Stimulated activated CD4-positive, alpha-beta T cell treated with anti-CD3 and anti-CD28 coated beads, Interleukin-4, amount 100 ng/mL, for 24 hours (primary cell): ENCODE data around the gene RAD18.
A peak's percentile ranks its signal among the peaks of the same experiment; 100 is the strongest.

ENCODE experiments used
- DNase-seq: peaks from one replicate; pipeline ENCODE4 v3.0.0-alpha.2; 2020

RAD18 gene

DNA sequence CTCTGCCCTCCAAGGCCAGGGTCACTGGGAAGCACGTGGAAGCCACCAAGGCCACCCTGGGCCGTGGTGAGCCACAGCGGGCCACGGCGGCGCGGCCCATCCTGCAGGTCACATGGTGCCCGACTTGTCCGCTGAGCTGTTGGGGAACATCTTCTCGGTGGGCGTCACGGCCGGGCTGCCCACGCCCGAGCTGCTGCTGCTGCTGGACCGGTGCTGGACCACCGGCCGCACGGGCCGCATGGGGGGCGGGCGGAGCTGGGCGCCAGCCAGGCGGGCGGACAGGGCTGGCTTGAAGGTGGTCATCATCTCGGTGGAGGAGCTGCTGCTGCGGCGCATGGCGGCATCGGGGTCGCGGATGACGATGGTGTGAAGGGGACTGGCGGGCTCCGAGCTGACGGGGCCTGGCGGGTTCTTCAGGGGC lies 22.1 kb upstream of the RAD18 start:
- no peak for DNase-seq

DNA sequence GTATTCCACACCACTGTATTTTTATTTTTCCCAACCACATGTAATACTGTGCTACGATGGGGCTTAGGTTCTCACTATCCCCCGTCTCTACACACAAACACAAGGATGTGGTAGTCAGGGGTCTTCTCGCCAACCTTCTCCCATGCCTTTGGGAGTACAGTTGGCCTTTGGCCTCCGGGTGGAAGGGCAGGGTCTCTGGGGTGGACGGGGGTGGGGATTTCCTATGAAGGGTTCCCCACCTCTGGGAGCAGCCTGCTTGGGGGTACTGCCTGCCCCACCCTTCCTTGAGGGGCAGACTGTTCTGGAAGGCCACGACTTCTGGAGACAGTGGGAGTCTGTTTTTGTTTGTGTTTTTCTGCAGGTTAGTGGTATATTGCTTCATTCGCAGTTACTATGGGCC lies 21.3 kb upstream of the RAD18 start:
- DNase-seq: no peak

DNA sequence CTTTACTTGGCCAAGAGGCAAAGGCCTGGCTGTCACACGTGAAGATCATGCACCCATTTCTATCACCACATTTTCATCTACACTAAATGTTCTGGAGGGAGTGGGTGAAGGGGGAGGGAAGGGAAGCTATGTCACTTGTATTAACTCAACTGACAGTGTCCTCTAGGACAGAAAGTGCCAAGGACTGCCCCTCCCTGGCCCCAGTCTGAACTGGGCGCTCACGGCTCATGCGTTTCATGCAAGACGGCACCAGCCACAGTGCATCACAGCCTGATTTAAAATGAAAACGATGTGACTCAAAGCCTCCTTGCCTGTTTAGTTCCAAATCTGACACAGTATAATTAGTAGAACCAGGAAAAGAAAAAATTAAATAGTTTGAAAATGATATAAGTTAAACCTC lies 20.8 kb upstream of the RAD18 start:
- DNase-seq: no peak

DNA sequence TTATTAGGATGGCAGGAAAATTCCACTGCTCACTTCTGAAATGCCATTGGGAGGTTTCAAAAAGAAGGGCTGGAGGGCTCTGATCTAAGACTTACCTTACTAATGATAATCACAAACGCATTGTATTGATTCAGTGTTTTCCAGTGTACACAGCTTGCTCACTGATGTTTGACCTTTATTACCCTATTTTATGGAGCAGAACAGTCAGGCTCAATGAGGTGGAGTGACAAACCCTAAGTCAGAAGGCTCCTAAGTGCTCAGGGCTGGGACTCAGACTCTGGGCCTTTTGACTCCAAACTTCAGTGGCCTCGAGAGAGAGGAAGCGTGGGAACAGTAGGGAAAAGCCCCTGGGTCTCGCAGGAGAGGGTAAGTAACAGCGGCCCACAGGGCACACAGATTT lies 20.3 kb upstream of the RAD18 start:
- DNase-seq: no peak

DNA sequence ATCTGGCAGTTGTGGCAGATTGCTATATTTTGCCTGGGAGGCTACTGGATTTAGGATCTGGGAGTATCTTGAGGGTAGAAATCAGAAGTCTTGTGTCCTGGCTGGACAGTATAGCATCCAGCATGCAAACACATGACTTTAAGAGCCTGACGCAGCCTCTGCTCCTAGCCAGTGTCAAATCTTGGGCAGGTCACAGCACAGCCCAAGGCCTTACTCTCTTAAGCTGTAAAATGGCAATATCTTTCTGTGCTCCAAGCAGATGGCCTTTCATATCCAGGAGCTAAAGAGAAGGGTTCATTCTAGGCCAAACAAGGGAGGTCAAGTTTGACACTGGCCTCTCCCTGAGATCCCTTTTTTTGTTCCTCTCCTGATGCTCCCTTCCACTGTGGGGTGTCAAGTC lies 19.8 kb upstream of the RAD18 start:
- no peak for DNase-seq

DNA sequence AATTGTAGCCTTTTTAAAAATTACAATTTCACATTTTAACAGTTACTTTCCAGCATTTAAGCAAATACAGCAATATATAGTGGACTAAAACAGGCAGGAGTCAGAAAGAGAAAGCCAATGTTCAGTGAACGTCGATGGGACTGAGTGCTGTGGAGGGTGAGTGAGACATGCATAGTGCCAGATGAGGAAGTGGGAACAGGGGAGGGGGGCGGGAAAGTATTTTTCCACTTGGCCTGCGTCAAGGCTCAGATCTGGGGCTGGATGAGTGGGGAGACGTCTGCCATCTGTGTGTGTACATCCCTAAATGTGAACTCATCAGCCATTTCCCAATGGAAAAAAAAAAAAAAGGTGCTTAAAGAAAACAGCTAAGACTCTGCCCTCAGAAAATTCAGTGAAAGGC lies 19.2 kb upstream of the RAD18 start:
- no peak for DNase-seq

DNA sequence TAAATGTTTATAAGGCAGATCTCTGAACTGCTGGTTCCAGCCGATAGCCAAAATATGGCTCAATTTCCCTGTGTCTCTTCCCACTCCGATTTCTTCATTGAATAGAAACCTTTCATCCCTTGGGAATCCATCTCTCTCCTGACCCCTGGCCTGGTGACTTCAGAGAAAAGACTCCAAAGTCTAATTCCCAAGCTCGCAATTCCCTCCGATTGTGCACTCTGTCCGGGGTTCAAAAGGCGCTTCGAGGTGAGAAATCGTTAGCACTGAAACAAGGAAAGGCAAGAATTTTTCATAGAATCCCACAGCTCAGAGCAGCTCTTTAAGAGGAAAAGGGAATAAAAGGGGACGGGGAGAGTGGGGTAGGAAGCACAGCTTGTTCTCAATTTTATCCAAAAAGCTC lies 18.4 kb upstream of the RAD18 start:
- no peak for DNase-seq

DNA sequence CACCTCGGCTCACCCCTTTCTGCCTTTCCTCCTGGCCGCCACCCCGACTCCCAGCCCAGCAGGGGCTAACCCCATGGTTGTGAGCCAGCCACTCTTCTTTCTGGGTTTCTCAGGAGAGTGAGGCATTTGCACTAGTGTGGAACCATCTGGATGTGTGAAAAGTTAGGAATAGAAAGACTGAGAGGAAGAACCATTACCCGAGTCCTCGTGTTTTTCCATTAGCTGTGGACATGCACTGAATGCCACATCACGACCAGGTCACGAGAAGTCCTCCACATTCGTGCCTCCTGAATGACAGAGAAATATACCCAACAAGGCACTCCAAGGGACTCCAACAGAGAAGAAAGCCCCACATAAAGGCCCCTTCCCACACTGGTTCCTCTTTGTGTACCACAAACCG lies 18.0 kb upstream of the RAD18 start:
- no peak for DNase-seq

DNA sequence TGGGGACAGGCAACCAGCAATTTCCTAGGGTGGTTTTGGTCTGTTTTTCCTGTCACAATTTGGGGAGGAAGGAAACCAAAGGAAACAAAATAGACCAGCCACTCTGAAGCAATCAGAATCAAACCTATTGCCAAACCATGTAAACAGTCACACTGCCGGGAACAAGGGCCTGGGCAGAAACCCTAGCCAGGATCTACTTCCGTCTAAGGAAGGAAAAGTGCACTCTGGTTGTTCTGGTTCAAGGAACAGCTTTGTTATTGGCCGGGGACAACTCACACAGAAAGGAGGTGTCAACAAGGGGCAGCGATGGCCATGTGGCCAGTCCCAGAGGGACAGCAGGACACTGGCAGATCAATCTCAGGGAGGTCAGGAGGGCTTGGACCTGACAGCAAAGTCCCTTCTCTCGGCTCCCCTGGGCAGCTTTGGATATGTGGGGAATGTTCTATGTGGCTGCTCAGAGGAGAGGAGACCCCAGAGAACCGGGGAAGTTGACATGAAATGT lies 17.5 kb upstream of the RAD18 start:
- DNase-seq: no peak

DNA sequence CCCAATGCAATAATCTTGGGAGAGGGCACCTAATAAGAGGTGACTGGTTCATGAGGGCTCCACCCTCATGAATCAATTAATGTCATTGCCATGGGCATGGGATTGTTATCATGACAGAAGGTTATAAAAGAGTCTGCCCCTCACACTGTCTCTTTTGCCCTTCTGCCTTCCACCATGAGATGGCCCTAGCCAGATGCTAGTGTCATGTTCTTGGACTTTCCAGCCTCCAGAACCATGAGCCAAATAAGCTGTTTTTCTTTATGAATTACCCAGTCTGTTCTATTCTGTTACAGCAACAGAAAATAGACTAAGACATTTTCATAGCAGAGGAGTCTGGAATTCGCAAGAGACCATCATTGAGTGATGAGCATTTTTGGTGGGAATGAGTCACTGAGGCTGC lies 16.0 kb upstream of the RAD18 start:
- no peak for DNase-seq

DNA sequence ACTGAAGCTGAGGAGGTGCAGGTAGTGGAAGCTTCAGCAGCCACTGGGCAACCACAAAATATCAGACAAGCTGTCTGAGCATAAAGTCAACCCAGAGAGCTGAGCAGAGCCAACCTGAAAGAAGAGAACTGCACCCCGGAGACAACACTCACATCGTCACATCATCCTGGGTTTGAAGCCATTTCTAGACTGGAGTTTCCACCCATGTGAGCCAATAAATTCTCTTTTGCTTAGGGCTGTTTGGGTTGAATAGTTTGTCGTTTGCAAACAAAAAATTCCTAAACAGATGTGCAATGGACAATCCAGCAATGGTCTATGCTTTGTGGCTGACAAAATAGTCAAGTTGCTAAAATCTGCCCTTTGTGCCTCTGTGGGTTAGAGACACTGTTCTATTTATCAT lies 15.3 kb upstream of the RAD18 start:
- no peak for DNase-seq

DNA sequence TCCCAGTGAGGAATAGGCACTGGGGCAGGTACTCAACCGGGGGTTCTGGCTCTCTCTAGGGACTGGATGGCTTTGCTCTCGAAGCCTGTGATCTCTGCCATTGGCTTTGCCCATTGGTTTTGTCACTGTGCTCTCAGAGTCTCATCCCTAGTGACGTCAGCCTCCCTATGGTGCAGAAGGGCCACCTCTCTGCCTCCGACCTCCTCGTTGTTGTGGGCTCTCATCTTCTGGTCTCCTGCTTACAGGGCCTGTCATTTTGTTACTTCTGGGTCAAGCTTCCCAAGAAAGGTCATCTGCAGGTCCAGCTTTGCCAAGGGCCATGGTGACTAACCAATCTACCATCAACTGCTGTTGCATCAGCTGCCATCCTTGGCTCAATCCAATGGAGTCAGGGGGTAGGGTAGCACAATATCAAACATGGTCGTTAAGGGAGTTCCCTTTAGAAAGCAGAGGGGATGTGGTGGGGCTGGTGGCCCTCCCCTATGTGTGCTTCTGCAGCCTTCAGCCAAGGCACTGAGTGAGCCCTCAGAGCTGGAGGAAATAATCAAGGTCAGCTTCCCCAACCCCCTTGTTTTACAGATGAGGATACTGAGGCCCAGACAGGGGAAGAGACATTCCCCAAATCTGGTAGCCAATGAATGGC lies 13.4 kb upstream of the RAD18 start:
- no peak for DNase-seq

DNA sequence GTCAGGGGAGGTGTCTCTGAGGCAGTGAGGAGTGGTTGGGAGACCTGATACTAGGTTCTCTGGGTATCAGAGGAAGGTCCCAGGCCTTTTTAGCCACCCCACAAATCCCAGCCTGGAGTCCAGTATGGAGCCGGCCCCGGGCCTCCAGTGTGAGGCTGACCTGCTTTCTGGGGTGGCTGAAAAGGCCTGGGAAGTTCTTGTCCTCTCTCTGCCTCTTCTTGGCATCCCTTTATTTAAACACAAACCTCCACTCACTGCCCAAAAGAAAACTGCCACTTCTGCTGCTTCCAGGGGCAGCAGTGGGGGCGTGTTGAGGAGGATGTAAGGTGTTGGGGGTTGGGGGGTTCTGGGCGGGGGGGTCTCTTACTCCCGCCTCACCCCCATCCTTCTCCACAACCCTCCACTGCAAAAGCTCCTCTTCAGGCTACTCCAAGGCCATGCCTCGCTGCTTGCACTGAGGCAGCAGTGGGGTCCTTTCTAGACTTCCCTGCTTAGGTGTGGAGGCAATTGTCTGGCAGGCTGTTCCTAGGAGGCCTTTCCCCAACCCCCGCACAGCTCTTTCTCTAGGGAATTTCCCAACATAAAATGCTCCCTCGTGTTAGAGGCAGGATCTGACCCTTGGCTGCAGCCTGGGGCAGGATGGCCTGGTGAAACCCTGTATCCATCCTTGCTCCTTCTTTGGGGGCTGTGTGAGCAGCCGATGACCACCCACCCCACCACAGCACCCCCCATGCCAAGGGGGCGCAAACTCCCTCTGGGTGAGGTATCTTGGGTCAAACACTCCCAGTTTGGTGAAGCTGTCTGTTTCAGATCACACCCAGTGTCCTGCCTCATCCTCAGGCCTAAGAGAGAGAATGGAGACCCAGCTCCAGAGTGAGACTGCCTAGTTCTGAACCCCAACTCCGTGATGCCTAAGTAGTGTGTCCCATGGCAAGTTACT lies 12.1 kb upstream of the RAD18 start:
- DNase-seq: no peak

DNA sequence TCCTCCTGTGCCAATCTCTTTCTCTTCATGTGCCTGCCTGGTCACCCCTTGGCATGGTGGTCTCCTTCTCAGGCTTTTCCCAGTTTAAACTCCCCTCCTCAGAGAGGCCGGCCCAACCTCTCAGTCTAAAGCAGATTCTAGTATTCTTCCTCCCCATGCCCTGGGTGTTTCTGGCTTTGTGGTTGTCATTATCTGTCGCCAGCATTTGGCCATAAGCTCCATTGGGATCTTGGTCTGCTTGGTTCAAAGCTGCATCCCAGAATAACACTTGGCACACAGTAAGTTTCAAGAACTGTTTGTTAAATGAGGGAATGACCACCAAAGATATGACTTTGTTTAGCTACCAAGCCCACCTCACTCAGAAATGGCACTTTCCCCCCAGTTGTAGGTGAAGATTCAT lies 11.2 kb upstream of the RAD18 start:
- DNase-seq: no peak

DNA sequence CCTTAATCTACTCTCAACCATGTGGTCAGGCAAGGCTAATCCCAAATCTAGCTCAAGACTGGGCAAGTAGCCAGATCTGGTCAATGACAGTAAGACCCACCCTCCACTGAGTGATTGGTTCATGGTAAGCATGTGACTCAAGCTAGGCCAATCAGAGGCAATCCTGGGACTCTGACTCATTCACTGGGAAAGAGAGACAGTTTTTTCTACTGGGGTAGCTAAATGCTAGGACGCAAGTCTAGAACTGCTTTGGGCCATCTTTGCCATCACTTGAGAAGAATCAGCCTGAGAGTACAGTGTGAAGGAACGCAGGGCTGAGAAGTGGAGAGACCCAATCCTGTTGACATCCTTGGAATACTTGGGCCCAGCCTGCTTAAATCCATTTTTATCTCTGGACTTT lies 9.4 kb upstream of the RAD18 start:
- DNase-seq: no peak

DNA sequence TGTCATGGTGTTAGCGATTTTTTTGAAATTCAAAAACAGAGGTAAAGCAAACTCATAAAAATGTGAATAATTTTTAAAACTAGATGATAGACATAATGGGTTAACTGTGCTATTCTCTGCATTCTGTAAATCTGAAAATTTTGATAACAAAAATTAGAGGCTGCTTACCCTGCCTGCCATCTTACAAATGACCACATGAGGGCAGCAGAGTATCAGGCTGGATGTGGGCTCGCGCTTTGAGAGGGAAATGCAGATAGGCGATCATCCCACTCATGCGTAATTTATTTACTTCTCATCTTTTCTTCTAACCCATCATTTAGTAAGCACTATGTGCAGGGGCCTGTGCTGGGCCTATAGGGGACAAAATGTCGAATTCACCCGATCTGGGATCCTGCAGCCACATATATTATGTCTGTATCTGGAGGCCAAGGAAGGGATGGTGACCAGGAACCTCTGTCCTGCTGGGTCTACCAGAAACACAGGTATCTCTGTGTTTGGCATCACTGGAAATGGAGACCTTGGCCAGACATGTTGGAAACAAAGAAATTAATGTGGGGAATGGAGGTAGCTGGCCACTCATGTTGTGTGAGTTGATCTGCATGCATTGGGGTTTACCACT lies 7.8 kb upstream of the RAD18 start:
- DNase-seq: peak; percentile 79

DNA sequence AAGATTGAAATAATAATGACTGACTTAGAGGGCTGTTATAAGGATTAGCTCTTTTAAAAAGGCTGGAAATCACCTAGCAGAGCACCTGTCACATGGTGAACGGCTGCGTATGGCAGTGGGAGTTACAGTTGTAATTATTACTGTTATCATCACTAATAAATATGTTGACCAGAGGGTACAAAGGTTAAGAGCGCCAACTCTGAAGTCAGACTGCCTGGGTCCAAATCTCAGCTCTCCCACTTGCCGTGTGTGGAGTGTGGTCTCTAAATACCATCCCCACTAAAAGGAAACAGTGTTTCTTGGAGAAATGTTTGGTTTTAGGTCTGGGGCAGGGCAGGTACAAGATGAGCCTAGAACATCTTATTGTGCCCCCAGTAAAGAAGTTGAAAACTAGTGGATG lies 6.0 kb upstream of the RAD18 start:
- DNase-seq: no peak

DNA sequence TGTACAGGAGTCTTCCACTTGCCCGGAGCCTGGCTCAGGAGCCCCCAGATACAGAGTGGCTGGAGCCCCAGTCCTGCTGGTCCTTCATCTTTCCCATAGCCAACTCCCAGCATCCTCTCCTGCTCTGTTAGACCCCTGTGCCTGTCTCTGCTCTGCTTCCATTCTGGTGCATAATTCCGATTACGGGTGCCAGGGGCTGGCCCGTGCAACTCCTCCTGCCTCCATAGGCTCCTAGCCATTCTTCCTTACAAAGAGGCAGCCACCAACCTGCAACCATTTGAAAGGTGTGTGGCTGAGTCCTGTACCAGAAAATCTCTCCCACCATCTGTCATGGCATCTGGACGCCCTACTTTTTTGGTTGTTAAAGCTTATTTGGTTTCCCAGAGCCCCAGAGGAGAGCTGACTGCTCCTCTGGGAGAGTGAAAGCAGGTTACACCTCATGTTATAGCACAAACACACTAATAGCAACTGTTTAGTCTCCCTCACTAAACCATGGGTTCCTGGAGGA lies 5.2 kb upstream of the RAD18 start:
- DNase-seq: no peak

DNA sequence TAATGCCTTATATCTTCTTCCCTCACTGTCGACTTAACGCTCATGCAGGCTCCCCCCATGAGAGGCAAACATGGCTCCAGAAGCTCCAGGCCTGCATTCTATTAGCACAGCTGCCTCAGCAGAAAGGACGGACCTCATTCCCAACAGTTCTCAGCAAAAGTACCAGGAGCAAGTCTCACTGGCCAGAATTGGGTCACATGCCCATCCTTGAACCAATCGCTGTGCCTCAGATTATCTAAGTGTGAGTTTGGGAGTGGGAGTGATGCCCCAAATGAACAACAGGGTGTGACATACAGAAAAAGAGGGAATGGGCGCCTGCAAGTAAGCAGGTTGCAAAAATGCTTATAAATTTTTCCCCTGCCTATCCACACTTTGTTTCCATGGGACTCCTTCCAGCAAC lies 4.3 kb upstream of the RAD18 start:
- no peak for DNase-seq

DNA sequence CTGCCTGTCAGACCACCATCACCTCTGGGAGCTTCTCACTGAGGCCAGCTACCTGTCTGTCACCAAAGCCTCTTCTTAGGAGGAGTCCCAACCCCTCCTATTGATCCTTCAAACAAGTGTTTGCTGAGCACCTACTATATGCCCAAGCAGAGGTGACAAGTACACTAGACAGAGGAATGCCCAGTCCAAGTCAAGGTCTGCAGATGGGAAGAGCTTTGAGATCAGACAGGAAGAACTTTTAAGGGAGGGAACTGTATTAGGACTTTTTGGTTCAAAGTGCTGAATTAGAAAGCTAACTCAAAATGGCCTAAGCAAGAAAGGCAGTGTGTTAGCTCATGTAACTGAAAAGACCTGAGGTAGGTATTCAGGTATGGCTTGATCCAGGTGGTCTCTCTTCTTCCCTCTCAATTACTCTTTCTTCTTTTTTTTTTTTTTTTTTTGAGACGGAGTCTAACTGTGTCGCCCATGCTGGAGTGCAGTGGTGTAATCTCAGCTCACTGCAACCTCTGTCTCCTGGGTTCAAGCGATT lies 3.6 kb upstream of the RAD18 start:
- no peak for DNase-seq

DNA sequence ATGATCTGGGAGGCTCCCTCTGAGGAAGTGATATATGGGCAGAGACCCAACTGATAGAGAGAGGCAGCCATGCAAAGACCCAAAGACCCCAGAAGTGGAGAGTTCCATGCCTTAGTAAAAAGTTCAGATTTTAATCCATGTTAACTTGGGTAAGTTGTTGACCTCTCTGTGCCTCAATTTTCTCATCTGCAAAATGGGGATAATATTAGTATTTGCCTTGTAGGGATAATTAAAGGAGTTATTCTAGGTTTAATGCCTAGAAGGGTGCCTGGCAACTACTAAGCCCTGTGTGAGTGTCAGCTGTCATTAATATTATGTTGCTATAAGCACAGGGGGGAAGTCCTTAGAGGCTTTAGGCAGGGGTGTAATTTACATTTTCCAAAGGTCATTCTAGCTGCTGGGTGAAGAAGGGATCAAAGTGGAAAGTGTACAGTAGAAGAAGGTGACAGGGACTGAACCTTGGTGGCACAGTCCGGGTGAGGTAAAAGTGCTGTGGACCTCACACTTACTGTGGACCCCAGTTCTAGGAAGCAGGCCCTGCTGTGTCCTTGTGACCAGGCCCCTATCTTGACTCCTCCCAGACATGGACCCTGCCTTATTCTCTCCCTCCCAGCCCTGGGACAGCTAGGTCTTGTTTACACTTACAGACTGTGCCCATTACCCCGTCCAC lies 3.0 kb upstream of the RAD18 start:
- DNase-seq: no peak

DNA sequence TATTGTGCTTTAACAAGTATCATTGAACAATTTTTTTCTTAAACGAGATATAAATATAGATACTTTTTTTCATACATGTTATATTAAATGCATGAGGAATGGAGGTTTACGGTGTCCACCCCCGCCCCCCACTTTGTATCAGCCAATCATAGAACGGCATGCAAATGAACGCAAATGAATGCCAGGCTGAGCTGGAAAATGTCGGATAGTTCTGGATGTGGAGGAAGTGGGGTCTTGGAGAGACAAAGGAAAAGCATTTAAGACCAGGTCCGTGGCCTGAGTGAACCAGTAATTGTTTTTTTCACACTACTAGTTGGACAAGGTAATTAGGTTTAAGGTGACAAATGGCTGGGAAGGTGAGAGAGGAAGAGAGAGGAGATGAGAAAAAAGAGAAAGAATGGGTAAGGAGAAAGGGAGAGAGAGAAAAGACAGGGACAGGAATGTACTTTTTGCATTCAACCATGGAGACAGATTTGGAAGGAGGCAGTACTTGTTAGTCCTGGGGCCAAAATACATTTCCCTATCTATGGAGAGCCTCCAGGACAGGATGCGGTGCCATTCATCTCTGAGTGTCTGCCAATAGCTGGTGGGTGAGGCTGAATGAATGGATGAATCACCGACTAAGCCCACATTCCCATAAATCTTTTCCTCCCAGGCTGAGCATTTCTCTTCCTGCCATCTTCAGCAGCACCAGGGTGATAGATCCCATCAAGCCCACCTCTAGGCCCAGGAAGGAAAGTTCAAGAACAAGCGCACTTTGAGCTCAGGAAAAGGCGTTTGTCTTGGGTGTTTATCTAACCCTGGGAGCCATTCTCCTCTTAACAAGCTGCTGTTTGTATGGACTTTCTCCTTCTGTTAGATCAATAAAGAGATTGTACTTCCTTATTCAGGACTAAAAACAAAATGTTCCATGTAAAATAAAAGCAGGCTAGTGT lies 1.4 kb upstream of the RAD18 start:
- no peak for DNase-seq
